Neural progenitor cell (in vitro differentiated cells): Measurements from ENCODE around the gene TNFRSF8.

ENCODE experiments used
- EZH2phosphoT487 ChIP-seq: fragments of 200-600 bp; sonication (generic); IDR thresholded peaks from 2 replicates; pipeline ENCODE4 v1.6.1; 2017; ENCODE audit warnings: antibody characterized with exemption
- TF ChIP-seq, protein P1 (sequence below): fragments of 200-600 bp; sonication (generic); IDR thresholded peaks from 2 replicates; pipeline ENCODE4 v1.5.1; 2017; ENCODE audit warnings: antibody characterized with exemption, mild to moderate bottlenecking

DNA sequence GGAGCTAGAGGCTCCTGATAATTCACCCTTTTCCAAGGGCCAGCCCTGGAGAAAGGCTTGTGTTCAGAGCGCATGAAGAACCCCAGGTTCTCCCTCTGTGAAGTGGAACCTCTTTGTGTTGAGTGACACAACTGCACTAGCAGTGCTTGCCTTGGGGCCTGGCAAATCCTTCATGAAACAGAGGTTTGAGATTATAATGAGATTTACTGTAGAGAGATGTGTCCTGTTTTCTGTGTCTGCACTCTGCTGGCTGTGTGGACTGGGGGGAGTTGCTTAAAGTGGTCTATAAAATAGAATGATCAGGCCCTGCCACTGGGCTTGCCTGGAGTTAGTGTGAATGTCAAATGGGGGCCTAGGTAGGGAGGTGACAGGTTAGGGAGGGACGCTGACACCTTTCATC is 92.2 kb downstream of the TNFRSF8 start:
- no peak for TF ChIP-seq EZH2phosphoT487
- TF ChIP-seq, protein P1, sequence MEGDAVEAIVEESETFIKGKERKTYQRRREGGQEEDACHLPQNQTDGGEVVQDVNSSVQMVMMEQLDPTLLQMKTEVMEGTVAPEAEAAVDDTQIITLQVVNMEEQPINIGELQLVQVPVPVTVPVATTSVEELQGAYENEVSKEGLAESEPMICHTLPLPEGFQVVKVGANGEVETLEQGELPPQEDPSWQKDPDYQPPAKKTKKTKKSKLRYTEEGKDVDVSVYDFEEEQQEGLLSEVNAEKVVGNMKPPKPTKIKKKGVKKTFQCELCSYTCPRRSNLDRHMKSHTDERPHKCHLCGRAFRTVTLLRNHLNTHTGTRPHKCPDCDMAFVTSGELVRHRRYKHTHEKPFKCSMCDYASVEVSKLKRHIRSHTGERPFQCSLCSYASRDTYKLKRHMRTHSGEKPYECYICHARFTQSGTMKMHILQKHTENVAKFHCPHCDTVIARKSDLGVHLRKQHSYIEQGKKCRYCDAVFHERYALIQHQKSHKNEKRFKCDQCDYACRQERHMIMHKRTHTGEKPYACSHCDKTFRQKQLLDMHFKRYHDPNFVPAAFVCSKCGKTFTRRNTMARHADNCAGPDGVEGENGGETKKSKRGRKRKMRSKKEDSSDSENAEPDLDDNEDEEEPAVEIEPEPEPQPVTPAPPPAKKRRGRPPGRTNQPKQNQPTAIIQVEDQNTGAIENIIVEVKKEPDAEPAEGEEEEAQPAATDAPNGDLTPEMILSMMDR: no peak
